LNCaP clone FGC (cell line): ENCODE measurements around the gene NTN5.

ENCODE experiments used
- DNase-seq: peaks from one replicate; pipeline ENCODE4 v3.0.0-alpha.2; 2011; ENCODE audit warnings: low read depth
- H3K4me3 ChIP-seq: 2 replicates; pipeline ENCODE4 v1.5.1; 2011; ENCODE audit warnings: mild to moderate bottlenecking, low read depth, low read length, control low read depth
- CTCF ChIP-seq: IDR thresholded peaks from 2 replicates; pipeline ENCODE4 v1.5.1; 2012; ENCODE audit warnings: mild to moderate bottlenecking; ENCODE audit not compliant: control insufficient read depth, insufficient read depth; ENCODE audit errors: extremely low read depth

The NTN5 gene

DNA sequence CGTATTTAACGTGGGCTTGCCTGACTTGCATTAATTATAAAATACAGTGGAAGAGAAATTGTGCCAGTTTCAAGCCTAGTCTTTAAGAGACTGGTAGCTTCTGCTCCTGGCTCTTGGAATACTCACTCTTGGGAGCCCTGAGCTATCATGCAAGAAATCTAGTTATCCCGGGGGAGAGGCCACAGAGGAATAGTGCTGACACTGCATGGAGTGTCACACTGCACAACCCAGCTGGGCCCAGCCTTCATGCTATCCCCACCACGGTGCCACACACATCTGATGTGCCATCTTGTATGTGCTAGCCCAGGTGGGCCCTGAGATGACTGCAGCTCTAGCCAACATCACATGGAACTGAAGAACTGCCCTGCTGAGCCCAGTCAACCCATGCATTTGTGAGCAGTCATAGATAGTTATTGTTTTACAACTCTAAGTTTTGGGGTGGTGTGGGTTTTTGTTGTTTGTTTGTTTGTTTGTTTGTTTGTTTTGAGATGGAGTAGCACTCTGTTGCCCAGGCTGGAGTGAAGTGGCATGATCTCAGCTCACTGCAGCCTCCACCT is 38.4 kb upstream of the NTN5 start:
- no peak for TF ChIP-seq CTCF
- no peak overlapping the region for H3K4me3 ChIP-seq
- DNase-seq: no peak

DNA sequence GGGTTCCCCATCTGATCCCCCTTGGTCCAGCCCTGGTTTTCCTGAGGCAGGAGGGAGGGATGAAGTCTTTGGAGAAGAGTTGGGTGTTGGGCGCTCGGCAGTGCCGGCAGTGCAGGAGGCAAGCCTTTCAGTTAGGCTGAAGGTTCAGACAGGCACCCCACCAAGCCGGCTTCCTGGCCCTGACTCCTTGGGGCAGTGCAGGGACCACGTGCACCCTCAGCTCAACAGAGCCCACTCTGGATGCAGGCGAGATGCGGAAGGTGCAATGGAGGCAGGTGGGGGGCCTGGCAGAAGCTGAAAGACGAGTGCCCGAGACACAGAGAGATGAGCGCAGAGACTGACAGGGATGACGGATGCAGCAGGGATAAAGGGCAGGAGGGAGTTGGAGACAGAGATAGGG is 35.7 kb upstream of the NTN5 start:
- no peak for TF ChIP-seq CTCF
- no peak for DNase-seq
- H3K4me3 ChIP-seq: no peak overlapping the region

GRCh38 chr19:48705431-48705830 is 32.6 kb upstream of the NTN5 start:
- no peak overlapping the region for H3K4me3 ChIP-seq
- DNase-seq: no peak
- no peak for TF ChIP-seq CTCF

- H3K4me3 ChIP-seq: no peak overlapping the region
- DNase-seq: no peak
- TF ChIP-seq CTCF: no peak
Measured at GRCh38 chr19:48703316-48703715, 30.5 kb upstream of the NTN5 start.

DNA sequence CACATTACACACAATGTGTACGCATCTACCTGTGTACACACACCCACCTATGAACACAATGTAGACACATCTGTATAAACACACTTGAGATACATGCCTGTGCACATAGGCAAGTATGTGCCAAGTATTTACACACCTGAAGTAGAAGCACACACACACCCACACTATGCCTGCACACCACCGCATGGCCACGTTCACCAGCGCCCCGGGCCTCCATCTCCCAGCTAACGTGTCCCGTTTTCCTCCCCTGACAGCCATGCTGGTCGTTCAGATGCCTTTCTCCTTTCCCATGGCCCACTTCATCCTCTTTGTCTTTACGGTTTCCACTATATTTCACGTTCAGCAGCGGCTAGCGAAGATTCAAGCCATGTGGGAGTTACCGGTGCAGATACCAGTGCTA is 29.9 kb upstream of the NTN5 start:
- no peak for DNase-seq
- no peak for TF ChIP-seq CTCF
- no peak overlapping the region for H3K4me3 ChIP-seq

GRCh38 chr19:48698046-48698445 is 25.2 kb upstream of the NTN5 start:
- no peak overlapping the region for H3K4me3 ChIP-seq
- no peak for DNase-seq
- TF ChIP-seq CTCF: no peak

- no peak overlapping the region for H3K4me3 ChIP-seq
- DNase-seq: no peak
- TF ChIP-seq CTCF: no peak
Measured at GRCh38 chr19:48696353-48697010, 23.7 kb upstream of the NTN5 start.
